VCaP (cell line): ENCODE data around the gene CCNDBP1.

Experiments
- H3K27ac ChIP-seq: fragments of 450-650 bp; 2 replicates; pipeline ENCODE4 v1.5.1; 2017
- CTCF ChIP-seq: fragments of 450-650 bp; conservative IDR thresholded peaks from 2 replicates; pipeline ENCODE4 v1.5.1; 2017; ENCODE audit warnings: mild to moderate bottlenecking, moderate library complexity

Gene CCNDBP1

DNA sequence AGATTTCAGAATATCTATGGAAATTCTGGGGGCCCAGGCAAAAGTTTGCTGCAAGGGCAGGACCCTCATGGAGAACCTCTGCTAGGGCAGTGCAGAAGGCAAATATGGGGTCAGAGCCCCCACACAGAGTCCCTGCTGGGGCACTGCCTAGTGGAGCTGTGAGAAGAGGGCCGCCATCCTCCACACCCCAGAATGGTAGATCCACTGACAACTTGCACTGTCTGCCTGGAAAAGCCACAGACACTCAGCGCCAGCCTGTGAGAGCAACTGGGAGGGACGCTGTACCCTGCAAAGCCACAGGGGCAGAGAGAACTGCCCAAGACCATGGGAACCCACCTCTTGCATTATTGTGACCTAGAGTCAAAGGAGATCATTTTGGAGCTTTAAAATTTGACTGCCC is 13.8 kb downstream of the CCNDBP1 start:
- H3K27ac ChIP-seq: no peak overlapping the region
- TF ChIP-seq CTCF: no peak

DNA sequence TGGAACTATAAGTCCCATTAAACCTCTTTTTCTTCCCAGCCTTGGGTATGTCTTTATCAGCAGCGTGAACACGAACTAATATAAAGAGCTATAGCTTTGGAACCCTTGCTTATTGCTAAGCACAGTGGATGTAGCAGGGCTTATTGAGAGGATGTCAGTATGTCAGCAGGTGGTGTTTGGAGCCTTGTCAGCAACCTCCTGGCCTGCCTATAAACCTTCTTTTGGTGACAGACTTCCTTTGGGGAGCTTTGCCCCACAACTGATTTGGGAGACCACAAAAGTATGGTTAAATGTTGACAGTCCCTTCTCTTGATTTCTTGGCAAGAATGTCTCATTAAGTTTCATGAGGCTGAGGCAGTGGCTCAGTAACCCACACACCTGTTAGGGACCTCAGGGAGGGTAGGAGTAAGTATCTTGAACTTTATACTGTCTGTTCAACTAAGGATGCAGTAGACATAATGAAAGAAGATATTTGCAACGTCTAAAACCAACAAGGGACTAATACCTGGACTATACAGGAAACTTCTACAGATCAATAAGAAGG is 14.8 kb downstream of the CCNDBP1 start:
- H3K27ac ChIP-seq: no peak overlapping the region
- no peak for TF ChIP-seq CTCF

DNA sequence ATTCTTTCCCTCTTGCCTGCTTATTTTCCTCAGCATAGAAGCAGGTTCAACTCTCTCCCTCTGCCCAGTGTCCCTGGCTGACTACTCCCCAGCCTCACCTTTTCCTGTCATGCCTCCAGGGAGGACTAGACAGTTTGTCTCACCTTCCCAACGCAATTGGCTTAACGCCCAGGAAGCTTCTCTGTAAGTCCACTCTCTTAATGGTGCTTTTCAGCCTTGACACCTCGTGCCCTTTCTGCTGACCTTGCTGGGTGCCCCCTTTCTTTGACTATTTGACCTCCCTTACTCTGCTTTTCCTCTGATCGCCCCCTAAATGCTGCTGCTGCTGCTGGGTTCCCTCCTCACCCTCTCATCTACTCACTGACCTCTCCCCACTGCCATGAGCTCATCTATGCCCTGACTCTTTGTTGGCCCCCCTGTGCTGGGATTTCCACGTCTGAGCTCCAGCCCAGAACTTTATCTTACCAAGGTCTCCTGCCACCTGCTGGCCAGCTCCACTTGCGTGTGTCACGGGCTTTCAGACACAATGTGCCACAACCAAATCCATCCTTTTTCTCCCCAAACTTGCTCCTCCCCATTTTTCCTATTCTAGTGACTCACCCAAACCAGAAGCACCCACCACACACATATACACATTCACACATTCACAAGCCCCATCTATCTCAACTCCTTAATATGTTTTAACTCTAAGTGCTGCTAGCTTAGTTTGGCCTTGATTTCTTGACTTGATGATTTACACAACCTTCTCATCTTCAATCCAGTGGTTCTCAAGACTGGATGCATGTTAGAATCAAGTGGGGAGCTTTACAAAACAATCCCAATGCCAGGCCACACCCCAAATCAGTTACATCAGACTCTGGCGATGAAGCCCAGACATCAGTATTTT is 19.1 kb downstream of the CCNDBP1 start:
- TF ChIP-seq CTCF: peak; percentile 74
- no peak overlapping the region for H3K27ac ChIP-seq

DNA sequence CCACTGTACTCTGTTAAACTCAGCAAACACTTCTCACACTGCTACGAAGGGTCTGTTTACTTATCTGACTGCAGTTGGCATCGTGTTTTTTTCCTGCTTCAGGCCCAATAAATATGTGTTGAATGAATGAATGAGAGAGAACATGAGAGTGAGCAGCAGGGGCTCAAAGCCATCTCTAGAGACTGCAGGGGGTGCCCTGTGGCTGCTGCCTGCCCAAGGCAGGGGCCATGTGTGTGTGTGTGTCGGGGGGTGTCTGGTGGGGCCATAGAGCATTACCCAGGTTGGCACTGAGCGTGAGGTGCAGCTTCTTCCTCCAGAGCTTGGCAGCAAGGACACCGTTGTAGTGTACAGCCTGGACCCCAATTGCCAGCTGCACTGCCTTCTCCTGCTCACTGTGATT is 20.9 kb downstream of the CCNDBP1 start:
- no peak overlapping the region for H3K27ac ChIP-seq
- TF ChIP-seq CTCF: no peak

- TF ChIP-seq CTCF: no peak
- H3K27ac ChIP-seq: no peak overlapping the region
These were observed 21.8 kb downstream of the CCNDBP1 start for GRCh38 chr15:43207024-43207423.

DNA sequence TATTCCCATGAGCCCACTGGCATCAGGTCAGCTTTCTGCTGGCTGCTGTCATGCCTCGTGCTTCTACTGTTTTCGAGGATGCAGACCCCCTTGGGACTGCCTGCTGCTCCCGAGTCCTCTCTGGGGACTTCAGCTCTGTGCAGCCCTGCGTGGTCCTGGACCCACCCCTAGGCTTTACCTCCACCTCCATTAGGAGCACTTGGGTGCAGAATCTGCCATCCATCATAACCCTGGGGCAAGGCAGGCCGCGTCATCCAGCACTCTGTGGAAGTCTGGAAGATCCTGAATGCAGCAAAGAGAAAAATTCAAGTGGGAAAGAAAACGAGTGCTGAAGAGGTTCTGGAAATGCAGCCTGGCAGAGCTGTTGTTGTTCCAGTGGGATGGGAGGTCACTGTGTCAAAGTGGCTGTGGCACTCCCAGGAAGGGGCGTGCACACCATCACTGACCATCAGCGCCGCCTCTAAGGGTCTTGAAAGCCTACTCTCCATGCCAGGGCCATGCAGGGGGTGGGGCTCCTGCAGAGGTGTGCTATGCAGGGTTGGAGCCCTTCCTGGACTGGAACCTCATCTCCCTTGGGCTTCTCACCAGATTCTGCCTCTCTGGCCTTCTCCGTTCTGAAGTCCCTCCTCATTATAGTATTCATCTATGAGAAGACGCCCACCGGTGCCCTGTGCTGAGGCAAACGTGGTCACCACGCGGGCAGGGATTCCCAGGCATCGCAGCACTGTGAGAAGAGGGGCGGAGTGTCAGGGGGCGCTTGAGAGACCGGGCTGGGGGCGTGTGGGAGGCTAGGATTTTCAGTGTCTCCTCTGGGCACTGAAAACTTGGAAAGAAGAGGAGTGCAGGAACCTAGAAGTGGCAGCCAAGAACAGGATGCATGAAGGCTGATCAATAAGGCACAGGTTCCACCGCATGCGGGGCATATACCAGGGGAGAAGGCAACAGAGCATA is 23.1 kb downstream of the CCNDBP1 start:
- no peak overlapping the region for H3K27ac ChIP-seq
- TF ChIP-seq CTCF: no peak
